A673 (cell line): ENCODE results near the gene ROM1.

Experiments used
- CTCF ChIP-seq: fragments of 300-800, 200-600 bp; sonication (generic); conservative IDR thresholded peaks from 2 replicates; pipeline ENCODE4 v1.5.1; 2017; ENCODE audit warnings: low read depth, mild to moderate bottlenecking, antibody characterized with exemption, low read length, moderate library complexity, mixed read lengths
- EZH2 ChIP-seq: fragments of 200-600 bp; sonication (generic); IDR thresholded peaks from 2 replicates; pipeline ENCODE4 v1.6.1; 2017; ENCODE audit warnings: borderline replicate concordance, low read depth, mild to moderate bottlenecking, mixed read lengths, antibody characterized with exemption, low read length; ENCODE audit not compliant: poor library complexity, severe bottlenecking

GRCh38 chr11:62566247-62566646 is 46.8 kb upstream of the ROM1 start:
- TF ChIP-seq CTCF (no peak), EZH2 (no peak)
